Measurements from ENCODE around the gene RAPGEF3.

- TF ChIP-seq CTCF (IDR thresholded peaks at IDR 0.05; ENCODE audit: borderline replicate concordance, extremely low read depth, low read length, poor library complexity, severe bottlenecking) (no peak), EZH2 (IDR thresholded peaks at IDR 0.05; ENCODE audit: borderline replicate concordance, low read depth, low read length, severe bottlenecking) (no peak)
These were observed 668 bp downstream of the RAPGEF3 start for GRCh38 chr12:47757840-47758583.
